Epithelial cell of esophagus (primary cell): ENCODE data around the gene TMEM123.
A peak's percentile ranks its signal among the peaks of the same experiment; 100 is the strongest.

Source experiments
- DNase-seq: peaks from one replicate; pipeline ENCODE4 v3.0.0; 2010; ENCODE audit warnings: low read depth
- H3K4me3 ChIP-seq: 2 replicates; pipeline ENCODE4 v1.5.1; 2011; ENCODE audit warnings: mild to moderate bottlenecking, low read length, control low read depth
- CTCF ChIP-seq: IDR thresholded peaks from 2 replicates; pipeline ENCODE4 v1.5.1; 2011; ENCODE audit warnings: low read depth, mild to moderate bottlenecking, low read length, control low read depth, inconsistent platforms; ENCODE audit not compliant: insufficient read depth; ENCODE audit errors: missing control alignments

Gene TMEM123

GRCh38 chr11:102423936-102424335 is 28.6 kb downstream of the TMEM123 start:
- no peak for TF ChIP-seq CTCF
- DNase-seq: no peak
- H3K4me3 ChIP-seq: no peak overlapping the region

GRCh38 chr11:102422817-102423712 is 29.5 kb downstream of the TMEM123 start:
- H3K4me3 ChIP-seq: no peak overlapping the region
- DNase-seq: no peak
- TF ChIP-seq CTCF: no peak

GRCh38 chr11:102421261-102421660 is 31.3 kb downstream of the TMEM123 start:
- no peak for DNase-seq
- TF ChIP-seq CTCF: no peak
- H3K4me3 ChIP-seq: no peak overlapping the region

GRCh38 chr11:102420547-102420946 is 32.0 kb downstream of the TMEM123 start:
- TF ChIP-seq CTCF: no peak
- H3K4me3 ChIP-seq: no peak overlapping the region
- no peak for DNase-seq

GRCh38 chr11:102419181-102419580 is 33.4 kb downstream of the TMEM123 start:
- DNase-seq: peak; percentile 85
- H3K4me3 ChIP-seq: no peak overlapping the region
- TF ChIP-seq CTCF: no peak

- H3K4me3 ChIP-seq: no peak overlapping the region
Measured at GRCh38 chr11:102416976-102417375, 35.6 kb downstream of the TMEM123 start.

More at GRCh38 chr11:102416976-102417375, 35.6 kb downstream of the TMEM123 start:
- no peak for DNase-seq
- TF ChIP-seq CTCF: no peak
